Activated naive CD4-positive, alpha-beta T cell treated with anti-CD3 and anti-CD28 coated beads, Interleukin-2, amount 10 ng/mL, durations not matched to agents 7 days and 5 days (primary cell): Measurements from ENCODE around the gene RNF222.

Source experiments
- CTCF ChIA-PET: fragments of 350-600 bp; sonication (Branson Sonifier 250); formaldehyde crosslinking; loops from one replicate; lab custom pipeline; 2021; ENCODE audit warnings: antibody characterized with exemption; lab: Charles Lee
- DNase-seq: peaks from one replicate; pipeline ENCODE4 v3.0.0-alpha.2; 2020
- H3K27ac Mint-ChIP-seq: one replicate; pipeline ENCODE4 v1.8.0; 2021; ENCODE audit warnings: mild to moderate bottlenecking, moderate library complexity, mixed read lengths
- H3K27me3 Mint-ChIP-seq: one replicate; pipeline ENCODE4 v1.8.0; 2021; ENCODE audit warnings: mild to moderate bottlenecking, mixed read lengths
- H3K36me3 Mint-ChIP-seq: one replicate; pipeline ENCODE4 v1.8.0; 2021; ENCODE audit warnings: mixed read lengths
- H3K4me1 Mint-ChIP-seq: one replicate; pipeline ENCODE4 v1.8.0; 2021; ENCODE audit warnings: mixed read lengths
- H3K4me3 Mint-ChIP-seq: one replicate; pipeline ENCODE4 v1.8.0; 2021; ENCODE audit warnings: mild to moderate bottlenecking, moderate library complexity, mixed read lengths
- H3K9me3 Mint-ChIP-seq: one replicate; pipeline ENCODE4 v1.8.0; 2021; ENCODE audit warnings: mixed read lengths

RNF222 gene, protein sequence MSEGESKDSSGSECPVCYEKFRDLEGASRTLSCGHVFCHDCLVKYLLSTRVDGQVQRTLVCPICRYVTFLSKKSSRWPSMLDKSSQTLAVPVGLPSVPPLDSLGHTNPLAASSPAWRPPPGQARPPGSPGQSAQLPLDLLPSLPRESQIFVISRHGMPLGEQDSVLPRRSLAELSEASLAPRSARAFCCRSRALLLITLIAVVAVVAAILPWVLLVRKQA

GRCh38 chr17:8397636-8398035, at the start of gene RNF222:
Gene RNF222, minus strand, starts transcription at chr17:8397827. Its CDS starts 4,366 bp downstream, at chr17:8393461.
- Mint-ChIP-seq H3K27me3 (peaks cover 75% of the 10 kb centered on the region), H3K9me3 (no peaks in the 10 kb centered on the region), H3K4me3 (no peak within 1 kb of the TSS), H3K4me1 (peaks cover 11% of the 10 kb centered on the region), H3K36me3 (no peaks in the 10 kb centered on the region), H3K27ac (no peak within 1 kb of the TSS)
- CTCF ChIA-PET = interaction anchor here (1.5 kb wide), 1 partner anchor 13 kb away, joined by 3 read pairs; no protein-coding TSS in a partner anchor
- DNase-seq = no peak

DNA sequence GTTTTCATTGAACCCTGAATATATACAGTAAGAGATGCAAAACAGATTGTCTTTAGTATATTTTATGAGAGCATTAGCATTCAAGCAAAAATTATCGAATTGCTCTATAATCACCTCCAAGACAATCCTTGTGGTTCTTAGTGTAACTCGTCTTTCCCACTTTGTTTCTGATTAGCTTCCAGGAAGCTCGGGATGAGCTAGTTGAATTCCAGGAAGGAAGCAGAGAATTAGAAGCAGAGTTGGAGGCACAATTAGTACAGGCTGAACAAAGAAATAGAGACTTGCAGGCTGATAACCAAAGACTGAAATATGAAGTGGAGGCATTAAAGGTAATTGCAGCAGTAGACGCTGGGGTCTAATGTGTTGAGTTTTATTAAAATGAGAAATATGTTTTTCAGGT, 47.9 kb upstream of the RNF222 start:
- DNase-seq = no peak
- no peaks in the 10 kb centered on the region for H3K27me3 Mint-ChIP-seq
- H3K4me3 Mint-ChIP-seq = no peak overlapping the region
- peaks cover 16% of the 10 kb centered on the region for H3K4me1 Mint-ChIP-seq
- no peaks in the 10 kb centered on the region for H3K9me3 Mint-ChIP-seq
- CTCF ChIA-PET = no interaction called here
- no peak overlapping the region for H3K27ac Mint-ChIP-seq
- peaks cover 48% of the 10 kb centered on the region for H3K36me3 Mint-ChIP-seq

GRCh38 chr17:8444494-8444893, 46.9 kb upstream of the RNF222 start:
- H3K4me1 Mint-ChIP-seq = peaks cover 20% of the 10 kb centered on the region
- CTCF ChIA-PET = interaction anchor here (0.9 kb wide), 1 partner anchor 60 kb away, joined by 3 read pairs; no protein-coding TSS in a partner anchor
- H3K9me3 Mint-ChIP-seq = no peaks in the 10 kb centered on the region
- H3K27me3 Mint-ChIP-seq = no peaks in the 10 kb centered on the region
- H3K27ac Mint-ChIP-seq = no peak overlapping the region
- no peak for DNase-seq
- H3K36me3 Mint-ChIP-seq = peaks cover 47% of the 10 kb centered on the region
- H3K4me3 Mint-ChIP-seq = no peak overlapping the region

DNA sequence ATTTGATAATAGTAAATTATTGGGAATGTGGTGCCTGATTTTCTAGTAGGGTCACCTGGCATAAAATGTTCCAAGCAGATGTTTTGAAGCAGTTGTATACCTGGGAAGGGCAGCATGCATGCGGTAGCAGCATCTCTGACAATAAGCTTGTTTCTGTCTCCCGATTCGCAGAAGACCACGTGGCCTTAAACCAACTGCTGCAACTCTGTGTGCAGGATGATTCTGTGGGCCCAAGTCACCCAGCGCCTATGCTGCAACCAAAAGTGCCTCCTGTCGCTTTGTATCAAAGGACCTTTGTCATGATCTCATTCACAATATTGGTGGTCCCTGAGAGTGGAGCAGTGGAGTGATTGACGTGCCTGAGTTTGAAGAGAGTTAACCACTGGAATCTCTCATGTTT, 46.1 kb upstream of the RNF222 start:
- Mint-ChIP-seq H3K27ac (no peak overlapping the region), H3K27me3 (no peaks in the 10 kb centered on the region), H3K4me1 (peaks cover 22% of the 10 kb centered on the region), H3K9me3 (no peaks in the 10 kb centered on the region), H3K4me3 (no peak overlapping the region), H3K36me3 (peaks cover 45% of the 10 kb centered on the region)
- CTCF ChIA-PET = no interaction called here
- DNase-seq = no peak

DNA sequence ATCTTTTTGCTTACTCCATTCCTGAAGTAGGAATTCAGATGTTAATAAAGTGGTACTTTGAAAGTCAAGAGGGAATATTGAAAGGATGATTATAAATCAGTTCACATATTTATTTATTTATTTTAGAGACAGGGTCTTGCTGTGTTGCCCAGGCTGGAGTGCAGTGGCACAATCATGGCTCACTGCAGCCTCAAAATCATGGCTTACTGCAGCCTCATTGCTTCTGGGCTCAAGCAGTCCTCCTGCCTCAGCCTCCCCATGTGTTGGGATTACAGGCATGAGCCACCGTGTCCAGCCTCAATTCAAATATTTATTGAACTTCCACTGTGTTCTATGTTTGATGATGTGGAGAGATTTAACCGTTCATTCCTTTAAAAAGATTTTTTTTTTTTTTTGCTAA, 44.7 kb upstream of the RNF222 start:
- CTCF ChIA-PET = no interaction called here
- Mint-ChIP-seq H3K9me3 (no peaks in the 10 kb centered on the region), H3K36me3 (peaks cover 38% of the 10 kb centered on the region), H3K4me3 (no peak overlapping the region), H3K4me1 (peaks cover 35% of the 10 kb centered on the region), H3K27ac (no peak overlapping the region), H3K27me3 (no peaks in the 10 kb centered on the region)
- no peak for DNase-seq

- Mint-ChIP-seq H3K36me3 (peaks cover 34% of the 10 kb centered on the region), H3K9me3 (no peaks in the 10 kb centered on the region), H3K4me1 (peaks cover 40% of the 10 kb centered on the region), H3K27ac (no peak overlapping the region), H3K27me3 (no peaks in the 10 kb centered on the region), H3K4me3 (no peak overlapping the region)
- DNase-seq = no peak
- CTCF ChIA-PET = no interaction called here
Measured at GRCh38 chr17:8441690-8442089, 44.1 kb upstream of the RNF222 start.

GRCh38 chr17:8439681-8440080, 42.1 kb upstream of the RNF222 start:
- peaks cover 20% of the 10 kb centered on the region for H3K36me3 Mint-ChIP-seq
- no peak overlapping the region for H3K4me3 Mint-ChIP-seq
- no peaks in the 10 kb centered on the region for H3K27me3 Mint-ChIP-seq
- no peak for DNase-seq
- H3K27ac Mint-ChIP-seq = peak overlapping the region; percentile 61
- CTCF ChIA-PET = no interaction called here
- peaks cover 50% of the 10 kb centered on the region for H3K4me1 Mint-ChIP-seq
- H3K9me3 Mint-ChIP-seq = no peaks in the 10 kb centered on the region

GRCh38 chr17:8438441-8438840, 40.8 kb upstream of the RNF222 start:
- CTCF ChIA-PET = no interaction called here
- Mint-ChIP-seq H3K36me3 (peaks cover 12% of the 10 kb centered on the region), H3K27ac (peak overlapping the region; percentile 49), H3K4me3 (no peak overlapping the region), H3K4me1 (peaks cover 50% of the 10 kb centered on the region), H3K27me3 (no peaks in the 10 kb centered on the region), H3K9me3 (no peaks in the 10 kb centered on the region)
- DNase-seq = peak; percentile 30

DNA sequence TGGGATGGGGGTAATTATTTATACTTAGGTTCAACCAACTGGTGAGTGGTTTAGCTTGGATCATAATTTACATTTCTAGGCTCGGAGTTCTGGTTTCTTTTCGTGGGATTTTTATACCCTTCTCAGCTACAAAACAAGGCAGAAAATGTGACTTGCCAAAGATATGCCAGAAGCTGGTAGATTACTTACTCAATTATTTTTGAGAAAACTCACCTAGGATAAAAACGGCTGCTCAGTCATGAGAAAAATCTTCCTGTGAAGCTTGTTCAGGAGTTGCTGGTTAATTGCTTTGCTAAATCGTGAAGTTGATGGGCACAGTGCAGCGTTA, 39.2 kb upstream of the RNF222 start:
- no peaks in the 10 kb centered on the region for H3K27me3 Mint-ChIP-seq
- peaks cover 11% of the 10 kb centered on the region for H3K36me3 Mint-ChIP-seq
- peak overlapping the region; percentile 91 for H3K4me3 Mint-ChIP-seq
- DNase-seq = no peak
- H3K9me3 Mint-ChIP-seq = no peaks in the 10 kb centered on the region
- H3K4me1 Mint-ChIP-seq = peaks cover 43% of the 10 kb centered on the region
- CTCF ChIA-PET = interaction anchor here (0.8 kb wide), 1 partner anchor 27 kb away, joined by 5 read pairs; no protein-coding TSS in a partner anchor
- H3K27ac Mint-ChIP-seq = peak overlapping the region; percentile 98

DNA sequence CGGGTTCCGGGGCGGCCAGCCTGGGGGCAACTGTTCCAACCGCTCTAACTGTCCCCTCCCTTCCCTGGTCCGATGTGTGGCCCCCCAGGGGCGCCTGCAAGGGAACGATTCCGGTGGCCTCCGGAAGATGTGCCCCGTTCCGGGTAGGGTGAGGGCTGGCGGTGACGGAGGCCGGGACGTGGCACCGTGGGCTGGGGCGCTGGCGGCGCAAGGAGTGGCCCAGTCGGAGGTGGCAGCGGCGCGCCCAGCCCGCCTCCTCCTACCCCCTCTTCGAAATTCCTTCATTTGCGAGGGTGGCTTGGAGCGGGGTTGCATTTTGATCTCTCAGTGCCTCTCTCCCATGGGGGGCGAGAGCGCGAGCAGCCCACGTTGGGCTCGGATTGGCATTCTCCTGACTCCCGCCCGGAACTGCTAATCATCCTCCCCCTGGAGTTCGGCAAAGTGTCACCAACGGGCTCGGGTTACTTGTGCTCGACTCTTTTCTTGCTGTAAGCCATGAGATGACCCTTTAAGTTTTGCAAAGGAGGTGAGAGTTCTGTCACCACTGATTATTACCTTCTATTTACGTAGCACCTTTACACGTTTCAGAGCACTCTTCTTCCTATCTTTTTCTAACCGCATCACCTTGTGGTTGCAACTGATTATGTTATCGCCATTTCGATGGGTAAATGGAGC, 38.7 kb upstream of the RNF222 start:
- no peaks in the 10 kb centered on the region for H3K27me3 Mint-ChIP-seq
- peak overlapping the region; percentile 98 for H3K27ac Mint-ChIP-seq
- DNase-seq = peak; percentile 77
- H3K9me3 Mint-ChIP-seq = no peaks in the 10 kb centered on the region
- H3K4me1 Mint-ChIP-seq = peaks cover 39% of the 10 kb centered on the region
- peak overlapping the region; percentile 91 for H3K4me3 Mint-ChIP-seq
- H3K36me3 Mint-ChIP-seq = peaks cover 11% of the 10 kb centered on the region
- CTCF ChIA-PET = interaction anchor here (0.7 to 0.8 kb wide), 2 partner anchors 26 to 350 kb away, joined by 3 to 5 read pairs; no protein-coding TSS in a partner anchor

DNA sequence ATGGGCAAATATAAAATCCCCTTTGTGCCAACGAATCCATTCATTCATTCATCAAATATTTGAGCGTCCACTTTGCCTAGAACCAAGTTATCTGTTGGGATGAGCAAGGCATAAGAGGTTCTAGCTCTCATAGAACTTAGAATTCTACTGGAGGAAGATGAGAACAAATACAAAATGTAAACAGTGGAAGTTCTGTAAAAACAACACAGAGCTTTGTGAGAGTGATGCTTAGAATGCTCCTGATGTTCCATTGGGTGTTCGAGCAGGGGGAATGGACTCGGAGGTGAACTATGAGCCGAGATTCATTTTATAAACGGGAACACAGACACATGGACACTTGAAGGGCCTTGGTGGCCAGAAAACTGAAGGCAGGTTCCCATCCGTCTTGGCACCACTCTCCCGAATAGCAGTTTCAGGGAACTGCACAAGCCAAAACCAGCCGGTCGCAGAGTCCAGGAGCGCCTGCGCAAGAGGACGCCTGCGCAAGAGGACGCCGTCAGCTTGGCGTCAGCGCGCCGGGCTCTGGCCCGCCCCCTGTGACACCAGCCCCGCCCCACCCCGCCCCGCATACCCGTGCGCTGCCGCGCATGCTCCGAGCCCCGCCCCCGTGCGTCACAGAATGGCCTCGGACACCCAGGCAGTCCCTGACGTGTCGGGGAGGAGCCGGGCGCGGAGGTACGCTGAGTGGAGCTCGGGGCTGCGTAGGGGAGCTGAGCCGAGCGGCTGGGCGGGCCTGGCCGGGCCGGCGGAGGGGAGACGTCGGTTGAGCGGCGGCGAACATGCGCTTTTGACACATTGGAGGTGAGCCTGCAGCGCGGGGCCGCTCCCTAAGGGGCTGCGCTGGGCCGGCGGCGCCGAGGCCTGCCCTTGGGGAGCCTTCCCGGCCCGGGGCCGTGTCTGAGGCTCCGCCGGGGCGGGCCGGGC, 37.9 kb upstream of the RNF222 start, which contains the start of gene NDEL1:
NDEL1 (plus strand) TSS at position 640 of the 924 bp plus-strand sequence. CDS start 8,388 bp downstream, outside the sequence.
- Mint-ChIP-seq H3K9me3 (no peaks in the 10 kb centered on the region), H3K36me3 (peaks cover 11% of the 10 kb centered on the region), H3K27me3 (peaks cover 6% of the 10 kb centered on the region), H3K27ac (peak within 1 kb of the TSS; percentile 98), H3K4me1 (peaks cover 33% of the 10 kb centered on the region), H3K4me3 (peak within 1 kb of the TSS; percentile 91)
- DNase-seq = peak; percentile 100
- CTCF ChIA-PET = interaction anchor here (0.7 kb wide), 1 partner anchor 350 kb away, joined by 3 read pairs; no protein-coding TSS in a partner anchor

- H3K4me3 Mint-ChIP-seq = no peak overlapping the region
- H3K27me3 Mint-ChIP-seq = peaks cover 11% of the 10 kb centered on the region
- H3K9me3 Mint-ChIP-seq = no peaks in the 10 kb centered on the region
- no peak for DNase-seq
- H3K36me3 Mint-ChIP-seq = no peaks in the 10 kb centered on the region
- no peak overlapping the region for H3K27ac Mint-ChIP-seq
- CTCF ChIA-PET = interaction anchor here (0.5 kb wide), 1 partner anchor 40 kb away, joined by 4 read pairs; no protein-coding TSS in a partner anchor
- peaks cover 8% of the 10 kb centered on the region for H3K4me1 Mint-ChIP-seq
Measured at GRCh38 chr17:8430966-8431365, 33.3 kb upstream of the RNF222 start.

DNA sequence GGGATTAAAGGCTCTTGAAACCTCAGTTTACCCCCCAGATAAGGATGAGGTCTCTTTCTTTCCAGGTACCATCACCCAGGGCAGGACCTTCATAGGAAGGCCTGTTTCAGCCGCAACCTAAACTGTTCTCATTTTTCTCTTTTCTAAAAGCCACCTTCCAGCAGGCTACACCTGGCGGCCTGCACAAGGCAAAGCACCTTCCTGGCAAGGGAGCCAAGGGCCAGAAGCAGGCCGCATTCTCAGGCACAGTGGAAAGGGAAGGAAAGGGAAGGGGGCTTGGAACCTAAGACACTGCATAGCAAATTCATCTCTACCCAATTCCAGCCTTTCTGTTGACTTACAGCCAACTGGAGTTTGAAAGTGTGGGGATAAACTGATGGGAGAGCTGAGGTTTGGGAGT, 29.2 kb upstream of the RNF222 start:
- CTCF ChIA-PET = interaction anchor here (2.6 kb wide), 1 partner anchor 16 kb away, joined by 8 read pairs; no protein-coding TSS in a partner anchor

More for the DNA sequence above, 29.2 kb upstream of the RNF222 start:
- Mint-ChIP-seq H3K9me3 (no peaks in the 10 kb centered on the region), H3K27ac (no peak overlapping the region), H3K27me3 (peaks cover 35% of the 10 kb centered on the region), H3K36me3 (no peaks in the 10 kb centered on the region), H3K4me1 (no peaks in the 10 kb centered on the region), H3K4me3 (no peak overlapping the region)
- DNase-seq = no peak
